ENCODE results near the gene CHRNA3. TPM values are rescaled to one million over a fixed set of nuclear protein-coding genes. Genes with fewer than 3 reads are reported as not detected.

CHRNA3 gene
- total RNA-seq, 4 donors from 2014 or later = 1.00 to 6.0 (median 3.4) TPM

DNA sequence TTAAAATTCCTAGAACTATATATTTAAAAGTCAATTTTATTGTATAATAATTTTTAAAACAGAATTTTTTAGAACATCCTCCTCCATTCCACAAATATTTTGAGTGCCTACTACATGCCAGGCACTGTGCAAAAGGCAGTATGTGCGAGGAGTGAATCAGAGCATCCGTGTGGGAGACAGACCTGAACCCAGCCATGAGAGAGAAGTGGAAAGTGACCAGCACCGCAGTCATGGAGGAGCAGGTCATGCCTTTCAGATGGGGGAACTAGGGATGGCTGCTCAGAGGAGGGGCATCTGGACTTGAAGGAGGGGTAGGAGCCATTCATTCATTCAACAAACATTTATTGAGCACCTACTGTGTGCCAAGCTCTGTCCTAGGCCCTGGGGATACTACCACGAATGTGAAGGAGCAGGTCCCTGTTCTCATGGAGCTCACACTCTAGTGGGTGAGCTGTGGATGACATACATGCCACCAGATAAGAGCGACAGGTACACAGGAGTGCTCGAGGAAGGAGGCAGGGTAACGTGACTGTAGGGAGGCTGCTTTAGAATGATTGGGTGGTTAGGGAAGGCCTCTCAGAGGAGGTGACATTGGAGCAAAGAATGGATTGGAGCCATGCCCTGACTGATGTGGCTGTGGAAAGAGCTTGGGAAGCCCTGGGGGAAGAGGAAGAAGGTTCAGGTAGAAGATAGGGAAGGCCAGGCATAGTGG, 3.1 kb upstream of the CHRNA3 start:
- no peak for DNase-seq
- in situ Hi-C loops (cut with MboI; ENCODE audit: low pct_ligation_motif_present in 1 of 4, low pct_unique_long_range_greater_than_20kb in 1 of 4, low sequenced_read_pairs in 3 of 4) (no loop called here), intact Hi-C loops (cut with DNase I; ENCODE audit: low total_unique reads) (no loop called here)
- no peaks in the 10 kb centered on the region for H3K36me3 ChIP-seq
- H3K27me3 ChIP-seq = peaks cover 67% of the 10 kb centered on the region
- H3K27ac ChIP-seq = no peak overlapping the region
- H3K9me3 ChIP-seq = no peaks in the 10 kb centered on the region
- peaks cover 5 to 22% (median 15%) of the 10 kb centered on the region in 4 donors for H3K4me1 ChIP-seq
- TF ChIP-seq EP300 (IDR thresholded peaks at IDR 0.05; ENCODE audit: low read depth) = no peak
- TF ChIP-seq POLR2A (IDR thresholded peaks at IDR 0.05) = no peak
- TF ChIP-seq POLR2AphosphoS5 (IDR thresholded peaks at IDR 0.05) = no peak
- TF ChIP-seq, protein P1, sequence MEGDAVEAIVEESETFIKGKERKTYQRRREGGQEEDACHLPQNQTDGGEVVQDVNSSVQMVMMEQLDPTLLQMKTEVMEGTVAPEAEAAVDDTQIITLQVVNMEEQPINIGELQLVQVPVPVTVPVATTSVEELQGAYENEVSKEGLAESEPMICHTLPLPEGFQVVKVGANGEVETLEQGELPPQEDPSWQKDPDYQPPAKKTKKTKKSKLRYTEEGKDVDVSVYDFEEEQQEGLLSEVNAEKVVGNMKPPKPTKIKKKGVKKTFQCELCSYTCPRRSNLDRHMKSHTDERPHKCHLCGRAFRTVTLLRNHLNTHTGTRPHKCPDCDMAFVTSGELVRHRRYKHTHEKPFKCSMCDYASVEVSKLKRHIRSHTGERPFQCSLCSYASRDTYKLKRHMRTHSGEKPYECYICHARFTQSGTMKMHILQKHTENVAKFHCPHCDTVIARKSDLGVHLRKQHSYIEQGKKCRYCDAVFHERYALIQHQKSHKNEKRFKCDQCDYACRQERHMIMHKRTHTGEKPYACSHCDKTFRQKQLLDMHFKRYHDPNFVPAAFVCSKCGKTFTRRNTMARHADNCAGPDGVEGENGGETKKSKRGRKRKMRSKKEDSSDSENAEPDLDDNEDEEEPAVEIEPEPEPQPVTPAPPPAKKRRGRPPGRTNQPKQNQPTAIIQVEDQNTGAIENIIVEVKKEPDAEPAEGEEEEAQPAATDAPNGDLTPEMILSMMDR (IDR thresholded peaks at IDR 0.05) = no peak
- 82 to 94% methylated on average over 3 to 7 of the region's 7 CpGs for WGBS, 2 donors (ENCODE audit: low coverage in 1 of 2)
- no peak overlapping the region for H3K4me3 ChIP-seq

DNA sequence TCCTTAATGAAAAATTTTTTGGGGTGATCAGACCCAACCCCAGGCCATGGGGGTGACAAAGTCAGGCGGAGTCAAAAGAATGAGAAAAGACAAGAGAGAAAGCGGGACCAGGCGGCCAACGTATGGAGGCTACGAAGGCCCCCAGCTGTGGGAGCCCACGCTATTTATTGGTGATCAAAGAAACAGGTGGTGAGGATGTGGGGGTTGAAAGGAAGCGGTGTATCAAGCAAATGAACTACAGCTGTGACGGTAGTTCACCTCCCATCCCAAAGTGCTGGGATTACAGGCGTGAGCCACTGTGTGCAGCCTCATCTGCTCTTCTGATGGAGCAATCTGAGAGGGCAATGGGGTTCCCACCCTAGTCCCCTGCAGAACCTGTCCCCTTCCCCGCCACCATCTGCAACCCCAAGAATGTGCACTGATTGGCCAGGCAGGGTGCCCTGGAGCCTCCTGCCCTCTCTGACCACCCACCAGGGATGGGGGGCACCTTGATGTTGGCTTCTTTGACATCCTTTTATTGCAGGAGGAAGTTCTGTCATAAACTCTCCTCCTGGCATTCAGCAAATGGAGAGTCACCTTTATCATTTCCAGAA, 1.1 kb upstream of the CHRNA3 start:
- 69 to 78% methylated on average over 9 to 10 of the region's 10 CpGs for WGBS, 2 donors (ENCODE audit: low coverage in 1 of 2)
- Histone ChIP-seq H3K27me3 (peaks cover 57% of the 10 kb centered on the region), H3K4me1 (peaks cover 5 to 25% (median 18%) of the 10 kb centered on the region in 4 donors), H3K27ac (no peak overlapping the region), H3K4me3 (no peak overlapping the region), H3K9me3 (no peaks in the 10 kb centered on the region), H3K36me3 (no peaks in the 10 kb centered on the region)
- TF ChIP-seq POLR2A (IDR thresholded peaks at IDR 0.05) (no peak), EP300 (IDR thresholded peaks at IDR 0.05; ENCODE audit: low read depth) (no peak), POLR2AphosphoS5 (IDR thresholded peaks at IDR 0.05) (no peak)
- TF ChIP-seq, protein P1 (IDR thresholded peaks at IDR 0.05) = no peak
- in situ Hi-C loops (cut with MboI; ENCODE audit: low pct_ligation_motif_present in 1 of 4, low pct_unique_long_range_greater_than_20kb in 1 of 4, low sequenced_read_pairs in 3 of 4) (no loop called here), intact Hi-C loops (cut with DNase I; ENCODE audit: low total_unique reads) (no loop called here)
- DNase-seq = no peak

DNA sequence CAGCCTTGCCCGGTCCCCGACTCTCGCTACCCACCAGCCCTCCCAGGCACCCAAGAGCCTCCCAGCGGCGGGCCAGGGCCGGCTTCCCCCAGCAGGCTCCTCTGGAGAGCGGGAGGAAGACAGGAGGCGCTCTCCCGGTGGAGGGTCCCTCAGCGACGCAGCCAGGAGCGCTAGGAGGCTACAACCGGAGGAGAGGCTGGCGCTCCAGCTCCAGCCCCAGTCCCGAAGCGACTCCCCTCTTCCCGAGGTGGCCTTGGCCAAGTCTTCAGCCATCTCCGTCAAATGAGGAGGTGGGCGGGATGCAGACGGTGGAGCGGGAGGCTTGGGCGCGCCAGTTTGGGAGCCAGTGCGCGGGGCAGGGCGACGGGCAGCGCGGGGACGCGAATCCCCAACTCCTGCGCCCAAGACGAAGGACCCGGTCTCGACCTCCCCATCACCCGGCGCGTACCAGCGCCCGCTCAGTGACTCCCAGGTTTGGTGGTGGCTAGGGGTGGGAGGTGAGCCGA, 722 bp downstream of the CHRNA3 start:
- no peak for DNase-seq
- WGBS, 2 donors (ENCODE audit: low coverage in 1 of 2) = 5% methylated on average over 24 of the region's 41 CpGs; no CpG with 5 or more reads in 1 of the 2 donors
- in situ Hi-C loops (cut with MboI; ENCODE audit: low pct_ligation_motif_present in 1 of 4, low pct_unique_long_range_greater_than_20kb in 1 of 4, low sequenced_read_pairs in 3 of 4) = no loop called here
- H3K9me3 ChIP-seq = no peaks in the 10 kb centered on the region
- H3K4me1 ChIP-seq = peaks cover 5 to 25% (median 18%) of the 10 kb centered on the region in 4 donors
- peak overlapping the region; percentile 6 to 52 (median 31) for H3K4me3 ChIP-seq
- H3K27ac ChIP-seq = peak overlapping the region in 1 of 4 donors; percentile 77
- peaks cover 55% of the 10 kb centered on the region for H3K27me3 ChIP-seq
- intact Hi-C loops (cut with DNase I; ENCODE audit: low total_unique reads) = no loop called here
- no peaks in the 10 kb centered on the region for H3K36me3 ChIP-seq
- TF ChIP-seq EP300 (IDR thresholded peaks at IDR 0.05; ENCODE audit: low read depth) (no peak), POLR2AphosphoS5 (IDR thresholded peaks at IDR 0.05) (no peak), POLR2A (IDR thresholded peaks at IDR 0.05) (no peak)
- TF ChIP-seq, protein P1 (IDR thresholded peaks at IDR 0.05) = no peak

Measured in transverse colon (tissue), 4 donors.